KOPT-K1 (cell line): ENCODE data around the gene PRR14L.
A peak's percentile ranks its signal among the peaks of the same experiment; 100 is the strongest.
"Not testable (repeated sequence)": the region's sequence is repeated elsewhere in the genome, so short reads cannot be mapped to it uniquely, and the experiment has no call there.

Source experiments
- H3K27ac ChIP-seq: fragments of 200-600 bp; sonication (generic); 2 replicates; pipeline ENCODE4 v1.5.1; 2016; ENCODE audit warnings: antibody characterized with exemption, mild to moderate bottlenecking, low read depth, low read length; ENCODE audit not compliant: poor library complexity, severe bottlenecking
- H3K36me3 ChIP-seq: fragments of 200-600 bp; sonication (generic); 2 replicates; pipeline ENCODE4 v1.5.1; 2017; ENCODE audit warnings: antibody characterized with exemption, mild to moderate bottlenecking, low read length, moderate library complexity; ENCODE audit not compliant: insufficient read depth
- H3K9me3 ChIP-seq: fragments of 200-600 bp; sonication (generic); 2 replicates; pipeline ENCODE4 v1.5.1; 2017; ENCODE audit warnings: antibody characterized with exemption, low read length, mild to moderate bottlenecking; ENCODE audit not compliant: insufficient read depth, poor library complexity, severe bottlenecking

The PRR14L gene

GRCh38 chr22:31750365-31751284 lies 693 bp upstream of the PRR14L start:
- Histone ChIP-seq H3K27ac (peak overlapping the region; percentile 81), H3K36me3 (peaks cover 21% of the 10 kb centered on the region), H3K9me3 (no peaks in the 10 kb centered on the region)

- peaks cover 28% of the 10 kb centered on the region for H3K36me3 ChIP-seq
- H3K9me3 ChIP-seq: no peaks in the 10 kb centered on the region
- H3K27ac ChIP-seq: peak overlapping the region; percentile 81
Observed at GRCh38 chr22:31748490-31748889, 1.4 kb downstream of the PRR14L start.

GRCh38 chr22:31747441-31747840 lies 2.5 kb downstream of the PRR14L start:
- Histone ChIP-seq H3K36me3 (peaks cover 35% of the 10 kb centered on the region), H3K9me3 (no peaks in the 10 kb centered on the region), H3K27ac (no peak overlapping the region)

GRCh38 chr22:31743871-31744270 lies 6.1 kb downstream of the PRR14L start:
- Histone ChIP-seq H3K27ac (no peak overlapping the region), H3K36me3 (peaks cover 66% of the 10 kb centered on the region), H3K9me3 (no peaks in the 10 kb centered on the region)

- peaks cover 72% of the 10 kb centered on the region for H3K36me3 ChIP-seq
- H3K9me3 ChIP-seq: no peaks in the 10 kb centered on the region
- H3K27ac ChIP-seq: no peak overlapping the region
Observed at GRCh38 chr22:31742682-31743081, 7.2 kb downstream of the PRR14L start.

- peaks cover 72% of the 10 kb centered on the region for H3K36me3 ChIP-seq
Observed at GRCh38 chr22:31742115-31742514, 7.8 kb downstream of the PRR14L start.

GRCh38 chr22:31740314-31740713 lies 9.6 kb downstream of the PRR14L start:
- H3K9me3 ChIP-seq, H3K27ac ChIP-seq: not testable (repeated sequence)
- peaks cover 75% of the 10 kb centered on the region for H3K36me3 ChIP-seq

More at GRCh38 chr22:31742115-31742514, 7.8 kb downstream of the PRR14L start:
- Histone ChIP-seq H3K9me3 (no peaks in the 10 kb centered on the region), H3K27ac (no peak overlapping the region)

- Histone ChIP-seq H3K27ac (no peak overlapping the region), H3K9me3 (no peaks in the 10 kb centered on the region), H3K36me3 (peaks cover 77% of the 10 kb centered on the region)
Observed at GRCh38 chr22:31739795-31740201, 10.1 kb downstream of the PRR14L start.

GRCh38 chr22:31738566-31738965 lies 11.4 kb downstream of the PRR14L start:
- Histone ChIP-seq H3K36me3 (peaks cover 84% of the 10 kb centered on the region), H3K9me3 (no peaks in the 10 kb centered on the region), H3K27ac (no peak overlapping the region)

GRCh38 chr22:31737932-31738331 lies 12.0 kb downstream of the PRR14L start:
- Histone ChIP-seq H3K27ac (no peak overlapping the region), H3K9me3 (no peaks in the 10 kb centered on the region), H3K36me3 (peaks cover 88% of the 10 kb centered on the region)

GRCh38 chr22:31736458-31736857 lies 13.5 kb downstream of the PRR14L start:
- no peaks in the 10 kb centered on the region for H3K9me3 ChIP-seq

GRCh38 chr22:31734512-31734911 lies 15.4 kb downstream of the PRR14L start:
- H3K36me3 ChIP-seq: peaks cover 84% of the 10 kb centered on the region
- H3K27ac ChIP-seq: no peak overlapping the region
- H3K9me3 ChIP-seq: no peaks in the 10 kb centered on the region

More at GRCh38 chr22:31736458-31736857, 13.5 kb downstream of the PRR14L start:
- Histone ChIP-seq H3K36me3 (peaks cover 83% of the 10 kb centered on the region), H3K27ac (no peak overlapping the region)

- Histone ChIP-seq H3K36me3 (peaks cover 79% of the 10 kb centered on the region), H3K9me3 (no peaks in the 10 kb centered on the region), H3K27ac (no peak overlapping the region)
Observed at GRCh38 chr22:31733580-31734079, 16.3 kb downstream of the PRR14L start.

GRCh38 chr22:31732089-31732829 lies 17.7 kb downstream of the PRR14L start:
- no peaks in the 10 kb centered on the region for H3K9me3 ChIP-seq
- no peak overlapping the region for H3K27ac ChIP-seq
- H3K36me3 ChIP-seq: peaks cover 77% of the 10 kb centered on the region

GRCh38 chr22:31730344-31730711 lies 19.6 kb downstream of the PRR14L start:
- H3K36me3 ChIP-seq: peaks cover 76% of the 10 kb centered on the region
- H3K27ac ChIP-seq: no peak overlapping the region
- no peaks in the 10 kb centered on the region for H3K9me3 ChIP-seq
